Measurements from ENCODE around the gene AGFG2. TPM values are rescaled to one million over a fixed set of nuclear protein-coding genes. Genes with fewer than 3 reads are reported as not detected.
"Not testable (repeated sequence)": the region's sequence is repeated elsewhere in the genome, so short reads cannot be mapped to it uniquely, and the experiment has no call there.

The AGFG2 gene
- polyA plus RNA-seq, 2 donors: 15.8 to 37.9 TPM

DNA sequence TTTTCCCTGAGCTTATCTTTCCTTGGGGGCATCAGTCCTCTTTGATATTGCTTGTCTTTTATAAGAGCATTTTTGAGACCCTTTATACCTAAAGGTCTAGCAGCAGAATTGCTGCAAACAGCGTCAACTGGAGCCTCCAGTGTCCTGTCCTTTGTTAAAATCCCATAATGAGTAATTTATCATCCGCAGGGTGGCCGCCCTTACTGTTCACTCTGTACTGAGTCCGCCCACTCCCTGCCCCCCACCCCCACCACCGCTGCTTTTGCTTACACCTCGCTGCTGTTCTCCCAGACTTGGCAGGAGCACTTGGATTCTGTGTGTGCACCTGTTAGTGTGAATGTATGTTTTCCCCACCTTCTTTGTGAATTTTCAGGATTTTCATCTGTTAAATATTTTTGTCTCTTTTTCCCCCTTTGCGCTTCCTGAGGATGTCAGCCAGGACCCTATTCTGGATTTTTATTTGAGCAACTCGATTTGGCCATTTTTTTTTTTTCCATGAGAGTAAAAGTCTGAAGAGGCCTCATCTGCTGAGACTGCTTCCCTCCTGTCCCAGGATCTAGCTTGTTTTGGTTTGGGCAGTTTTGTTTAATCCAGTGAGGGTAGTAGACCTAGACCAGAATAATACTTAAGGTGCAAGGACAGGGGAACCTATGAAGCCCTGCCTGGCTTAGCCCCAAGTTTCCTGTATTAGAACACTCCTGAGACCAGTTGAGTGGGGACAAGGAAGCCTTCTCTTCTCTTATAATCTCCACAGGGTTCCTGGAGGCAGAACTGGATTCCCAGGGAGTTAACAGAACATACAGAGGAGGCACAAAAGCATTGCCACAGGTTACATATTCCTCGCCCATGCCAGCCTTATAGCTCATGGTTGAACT, 8.2 kb downstream of the AGFG2 start:
- H3K4me1 ChIP-seq (ENCODE audit: control insufficient read depth in 2 of 2, insufficient read depth in 2 of 2, low read length in 1 of 2): peaks cover 0 to 6% of the 10 kb centered on the region in 2 donors
- WGBS, 2 donors: 36 to 46% methylated on average over 9 of the region's 9 CpGs
- no peaks in the 10 kb centered on the region for H3K27me3 ChIP-seq (ENCODE audit: control insufficient read depth in 1 of 2, insufficient read depth in 2 of 2, low read length in 2 of 2)
- no peak overlapping the region for H3K4me3 ChIP-seq (ENCODE audit: low read depth in 1 of 2, low read length in 2 of 2)
- H3K36me3 ChIP-seq (ENCODE audit: control insufficient read depth in 2 of 2, insufficient read depth in 2 of 2, low read length in 1 of 2): no peaks in the 10 kb centered on the region
- peak overlapping the region; percentile 93 to 97 for H3K27ac ChIP-seq (ENCODE audit: low read depth in 2 of 2, low read length in 1 of 2)
- no peaks in the 10 kb centered on the region for H3K9me3 ChIP-seq (ENCODE audit: control insufficient read depth in 2 of 2, insufficient read depth in 1 of 2, low read depth in 1 of 2, low read length in 1 of 2)

DNA sequence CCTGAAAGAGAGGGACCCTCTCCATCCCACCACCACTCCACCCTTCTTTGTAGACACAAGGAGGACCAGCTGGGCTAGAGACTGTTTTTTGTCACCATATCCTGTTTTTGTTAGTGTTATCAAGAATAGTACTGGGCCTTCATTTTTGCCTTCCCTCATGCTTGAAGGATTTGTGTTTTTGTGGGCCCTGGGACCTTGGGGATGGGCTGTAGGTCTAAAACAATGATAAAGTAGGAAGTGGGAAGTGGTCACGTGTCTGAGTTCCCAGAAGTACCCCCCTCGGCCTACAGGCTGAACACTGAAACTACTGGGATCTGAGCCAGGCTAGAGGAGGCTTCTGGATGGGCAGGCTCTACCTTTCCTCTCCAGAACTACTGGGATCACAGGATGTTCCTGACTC, 8.9 kb downstream of the AGFG2 start:
- Histone ChIP-seq H3K27me3 (ENCODE audit: control insufficient read depth in 1 of 2, insufficient read depth in 2 of 2, low read length in 2 of 2) (no peaks in the 10 kb centered on the region), H3K4me3 (ENCODE audit: low read depth in 1 of 2, low read length in 2 of 2) (no peak overlapping the region), H3K36me3 (ENCODE audit: control insufficient read depth in 2 of 2, insufficient read depth in 2 of 2, low read length in 1 of 2) (peaks cover under 1 to 3% of the 10 kb centered on the region in 2 donors), H3K4me1 (ENCODE audit: control insufficient read depth in 2 of 2, insufficient read depth in 2 of 2, low read length in 1 of 2) (peaks cover 0 to 6% of the 10 kb centered on the region in 2 donors), H3K9me3 (ENCODE audit: control insufficient read depth in 2 of 2, insufficient read depth in 1 of 2, low read depth in 1 of 2, low read length in 1 of 2) (no peaks in the 10 kb centered on the region), H3K27ac (ENCODE audit: low read depth in 2 of 2, low read length in 1 of 2) (peak overlapping the region; percentile 62 to 93)
- WGBS, 2 donors: 28% methylated on average over 2 of the region's 2 CpGs

GRCh38 chr7:100548446-100548845, 9.4 kb downstream of the AGFG2 start:
- not testable (repeated sequence) for H3K4me3 ChIP-seq (ENCODE audit: low read depth in 1 of 2, low read length in 2 of 2); H3K36me3 ChIP-seq (ENCODE audit: control insufficient read depth in 2 of 2, insufficient read depth in 2 of 2, low read length in 1 of 2); H3K9me3 ChIP-seq (ENCODE audit: control insufficient read depth in 2 of 2, insufficient read depth in 1 of 2, low read depth in 1 of 2, low read length in 1 of 2); H3K4me1 ChIP-seq (ENCODE audit: control insufficient read depth in 2 of 2, insufficient read depth in 2 of 2, low read length in 1 of 2); H3K27me3 ChIP-seq (ENCODE audit: control insufficient read depth in 1 of 2, insufficient read depth in 2 of 2, low read length in 2 of 2)
- H3K27ac ChIP-seq (ENCODE audit: low read depth in 2 of 2, low read length in 1 of 2): peak overlapping the region in 1 of 2 donors; percentile 93
- WGBS, 2 donors: 68 to 72% methylated on average over 5 of the region's 5 CpGs

- WGBS, 2 donors: 97 to 100% methylated on average over 2 of the region's 2 CpGs
- Histone ChIP-seq H3K4me1 (ENCODE audit: control insufficient read depth in 2 of 2, insufficient read depth in 2 of 2, low read length in 1 of 2) (peaks cover under 1 to 2% of the 10 kb centered on the region in 2 donors), H3K36me3 (ENCODE audit: control insufficient read depth in 2 of 2, insufficient read depth in 2 of 2, low read length in 1 of 2) (peaks cover 9 to 20% of the 10 kb centered on the region in 2 donors), H3K27me3 (ENCODE audit: control insufficient read depth in 1 of 2, insufficient read depth in 2 of 2, low read length in 2 of 2) (no peaks in the 10 kb centered on the region), H3K4me3 (ENCODE audit: low read depth in 1 of 2, low read length in 2 of 2) (no peak overlapping the region), H3K9me3 (ENCODE audit: control insufficient read depth in 2 of 2, insufficient read depth in 1 of 2, low read depth in 1 of 2, low read length in 1 of 2) (no peaks in the 10 kb centered on the region), H3K27ac (ENCODE audit: low read depth in 2 of 2, low read length in 1 of 2) (no peak overlapping the region)
Observed at GRCh38 chr7:100552532-100552931, 13.5 kb downstream of the AGFG2 start.

DNA sequence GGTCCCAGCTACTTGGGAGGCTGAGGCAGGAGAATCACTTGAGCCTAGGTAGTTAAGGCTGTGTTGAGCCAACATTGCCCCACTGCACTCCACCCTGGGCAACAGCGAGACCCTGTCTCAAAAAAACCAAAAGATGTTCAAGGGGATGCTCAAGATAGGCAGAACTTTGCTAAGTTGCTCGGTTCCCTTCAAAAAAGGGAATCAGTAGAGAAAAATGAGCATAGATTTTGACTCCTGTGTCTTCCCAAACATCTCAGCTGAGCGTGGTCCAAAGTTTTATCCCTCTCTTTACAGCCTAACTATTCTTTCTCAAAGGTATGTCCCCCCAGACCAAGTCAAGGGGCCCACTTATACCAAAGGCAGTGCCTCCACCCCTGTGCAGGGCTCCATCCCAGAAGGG, 14.0 kb downstream of the AGFG2 start:
- Histone ChIP-seq H3K27me3 (ENCODE audit: control insufficient read depth in 1 of 2, insufficient read depth in 2 of 2, low read length in 2 of 2) (no peaks in the 10 kb centered on the region), H3K36me3 (ENCODE audit: control insufficient read depth in 2 of 2, insufficient read depth in 2 of 2, low read length in 1 of 2) (peaks cover 9 to 20% of the 10 kb centered on the region in 2 donors), H3K9me3 (ENCODE audit: control insufficient read depth in 2 of 2, insufficient read depth in 1 of 2, low read depth in 1 of 2, low read length in 1 of 2) (no peaks in the 10 kb centered on the region), H3K4me3 (ENCODE audit: low read depth in 1 of 2, low read length in 2 of 2) (no peak overlapping the region), H3K27ac (ENCODE audit: low read depth in 2 of 2, low read length in 1 of 2) (no peak overlapping the region), H3K4me1 (ENCODE audit: control insufficient read depth in 2 of 2, insufficient read depth in 2 of 2, low read length in 1 of 2) (peaks cover 0 to 2% of the 10 kb centered on the region in 2 donors)
- WGBS, 2 donors: 97 to 99% methylated on average over 3 of the region's 3 CpGs

GRCh38 chr7:100555701-100556100, 16.7 kb downstream of the AGFG2 start:
- peaks cover 2 to 6% of the 10 kb centered on the region in 2 donors for H3K4me1 ChIP-seq (ENCODE audit: control insufficient read depth in 2 of 2, insufficient read depth in 2 of 2, low read length in 1 of 2)
- no peaks in the 10 kb centered on the region for H3K9me3 ChIP-seq (ENCODE audit: control insufficient read depth in 2 of 2, insufficient read depth in 1 of 2, low read depth in 1 of 2, low read length in 1 of 2)
- peaks cover 9 to 20% of the 10 kb centered on the region in 2 donors for H3K36me3 ChIP-seq (ENCODE audit: control insufficient read depth in 2 of 2, insufficient read depth in 2 of 2, low read length in 1 of 2)
- no peak overlapping the region for H3K4me3 ChIP-seq (ENCODE audit: low read depth in 1 of 2, low read length in 2 of 2)
- WGBS, 2 donors: 82 to 85% methylated on average over 5 of the region's 5 CpGs
- no peaks in the 10 kb centered on the region for H3K27me3 ChIP-seq (ENCODE audit: control insufficient read depth in 1 of 2, insufficient read depth in 2 of 2, low read length in 2 of 2)
- peak overlapping the region; percentile 34 to 51 for H3K27ac ChIP-seq (ENCODE audit: low read depth in 2 of 2, low read length in 1 of 2)

GRCh38 chr7:100556541-100556940, 17.5 kb downstream of the AGFG2 start:
- Histone ChIP-seq H3K4me1 (ENCODE audit: control insufficient read depth in 2 of 2, insufficient read depth in 2 of 2, low read length in 1 of 2) (peaks cover 2 to 6% of the 10 kb centered on the region in 2 donors), H3K4me3 (ENCODE audit: low read depth in 1 of 2, low read length in 2 of 2) (no peak overlapping the region), H3K36me3 (ENCODE audit: control insufficient read depth in 2 of 2, insufficient read depth in 2 of 2, low read length in 1 of 2) (peaks cover 9 to 23% of the 10 kb centered on the region in 2 donors), H3K27ac (ENCODE audit: low read depth in 2 of 2, low read length in 1 of 2) (no peak overlapping the region), H3K9me3 (ENCODE audit: control insufficient read depth in 2 of 2, insufficient read depth in 1 of 2, low read depth in 1 of 2, low read length in 1 of 2) (no peaks in the 10 kb centered on the region), H3K27me3 (ENCODE audit: control insufficient read depth in 1 of 2, insufficient read depth in 2 of 2, low read length in 2 of 2) (no peaks in the 10 kb centered on the region)
- WGBS, 2 donors: 74 to 77% methylated on average over 4 of the region's 4 CpGs

DNA sequence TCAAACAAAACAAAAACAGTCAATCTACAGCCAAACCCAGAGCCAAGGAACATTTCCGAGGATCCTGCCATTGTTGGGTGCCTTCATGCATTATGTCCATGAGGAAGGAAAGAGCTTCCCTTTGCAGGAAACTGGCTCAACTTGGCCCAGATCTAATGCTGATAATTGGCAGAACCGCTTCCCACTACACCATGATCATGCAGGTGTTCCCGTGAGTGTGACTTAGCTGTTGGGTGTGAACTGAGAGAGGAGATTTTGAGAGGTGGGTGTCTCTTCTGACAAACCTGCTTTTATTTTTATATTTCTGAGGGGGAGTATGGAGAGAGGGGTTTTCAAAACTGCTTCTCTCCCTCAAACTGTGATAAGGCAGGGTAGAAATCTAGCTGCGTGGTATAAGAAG, 20.1 kb downstream of the AGFG2 start:
- Histone ChIP-seq H3K36me3 (ENCODE audit: control insufficient read depth in 2 of 2, insufficient read depth in 2 of 2, low read length in 1 of 2) (peaks cover under 1 to 28% of the 10 kb centered on the region in 2 donors), H3K4me1 (ENCODE audit: control insufficient read depth in 2 of 2, insufficient read depth in 2 of 2, low read length in 1 of 2) (peaks cover under 1 to 6% of the 10 kb centered on the region in 2 donors), H3K27me3 (ENCODE audit: control insufficient read depth in 1 of 2, insufficient read depth in 2 of 2, low read length in 2 of 2) (no peaks in the 10 kb centered on the region), H3K4me3 (ENCODE audit: low read depth in 1 of 2, low read length in 2 of 2) (no peak overlapping the region), H3K27ac (ENCODE audit: low read depth in 2 of 2, low read length in 1 of 2) (peak overlapping the region; percentile 49 to 66), H3K9me3 (ENCODE audit: control insufficient read depth in 2 of 2, insufficient read depth in 1 of 2, low read depth in 1 of 2, low read length in 1 of 2) (no peaks in the 10 kb centered on the region)
- WGBS, 2 donors: 73 to 74% methylated on average over 4 of the region's 4 CpGs

DNA sequence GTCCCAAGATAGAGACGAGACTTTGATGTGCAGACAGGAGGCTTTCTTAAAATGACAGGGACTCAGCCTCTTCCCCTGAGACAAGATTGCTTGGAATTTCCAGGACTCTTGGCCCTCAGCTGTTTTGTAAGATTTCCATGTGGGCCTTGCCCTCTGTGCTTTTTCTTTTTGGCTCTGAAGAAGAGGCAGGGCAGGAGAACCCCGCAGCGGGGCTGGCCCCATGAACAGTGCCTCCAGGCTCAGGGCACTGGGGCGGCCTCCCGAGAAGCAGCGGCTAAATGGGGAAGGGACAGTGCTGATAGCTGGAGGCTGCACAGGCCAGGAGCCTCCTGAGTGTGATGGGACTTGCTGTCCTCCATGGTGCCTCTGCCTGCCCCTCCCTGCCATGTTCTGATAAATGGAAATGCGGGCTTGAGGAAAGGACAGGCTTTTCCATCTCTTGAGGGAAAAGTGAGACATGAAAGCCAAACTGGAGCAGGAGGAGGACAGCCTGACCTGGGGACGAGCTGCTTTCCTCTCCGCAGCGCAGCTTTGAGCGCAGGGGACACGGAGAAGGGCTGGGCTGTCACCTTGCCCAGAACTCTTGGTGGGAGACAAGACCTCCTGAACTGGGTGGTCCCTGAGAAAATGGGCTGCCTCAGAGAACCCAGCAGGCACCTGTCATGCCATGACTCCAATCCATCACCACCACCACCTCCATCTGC, 22.6 kb downstream of the AGFG2 start:
- Histone ChIP-seq H3K9me3 (ENCODE audit: control insufficient read depth in 2 of 2, insufficient read depth in 1 of 2, low read depth in 1 of 2, low read length in 1 of 2) (no peaks in the 10 kb centered on the region), H3K4me3 (ENCODE audit: low read depth in 1 of 2, low read length in 2 of 2) (peak overlapping the region in 1 of 2 donors; percentile 4), H3K4me1 (ENCODE audit: control insufficient read depth in 2 of 2, insufficient read depth in 2 of 2, low read length in 1 of 2) (peaks cover 0 to 6% of the 10 kb centered on the region in 2 donors), H3K27ac (ENCODE audit: low read depth in 2 of 2, low read length in 1 of 2) (no peak overlapping the region), H3K36me3 (ENCODE audit: control insufficient read depth in 2 of 2, insufficient read depth in 2 of 2, low read length in 1 of 2) (peaks cover 0 to 29% of the 10 kb centered on the region in 2 donors), H3K27me3 (ENCODE audit: control insufficient read depth in 1 of 2, insufficient read depth in 2 of 2, low read length in 2 of 2) (no peaks in the 10 kb centered on the region)
- WGBS, 2 donors: 95 to 97% methylated on average over 12 of the region's 12 CpGs

Measured in esophagus (tissue), 2 donors.